IPS DF 4.7 (cell line): ENCODE results near the gene NOB1.
"Not testable (repeated sequence)": the region's sequence is repeated elsewhere in the genome, so short reads cannot be mapped to it uniquely, and the experiment has no call there.

Experiments used
- DNase-seq: peaks from one replicate; pipeline ENCODE4 v3.0.0-alpha.2; 2013; ENCODE audit warnings: low spot score; ENCODE audit errors: extremely low read depth

NOB1 gene

DNA sequence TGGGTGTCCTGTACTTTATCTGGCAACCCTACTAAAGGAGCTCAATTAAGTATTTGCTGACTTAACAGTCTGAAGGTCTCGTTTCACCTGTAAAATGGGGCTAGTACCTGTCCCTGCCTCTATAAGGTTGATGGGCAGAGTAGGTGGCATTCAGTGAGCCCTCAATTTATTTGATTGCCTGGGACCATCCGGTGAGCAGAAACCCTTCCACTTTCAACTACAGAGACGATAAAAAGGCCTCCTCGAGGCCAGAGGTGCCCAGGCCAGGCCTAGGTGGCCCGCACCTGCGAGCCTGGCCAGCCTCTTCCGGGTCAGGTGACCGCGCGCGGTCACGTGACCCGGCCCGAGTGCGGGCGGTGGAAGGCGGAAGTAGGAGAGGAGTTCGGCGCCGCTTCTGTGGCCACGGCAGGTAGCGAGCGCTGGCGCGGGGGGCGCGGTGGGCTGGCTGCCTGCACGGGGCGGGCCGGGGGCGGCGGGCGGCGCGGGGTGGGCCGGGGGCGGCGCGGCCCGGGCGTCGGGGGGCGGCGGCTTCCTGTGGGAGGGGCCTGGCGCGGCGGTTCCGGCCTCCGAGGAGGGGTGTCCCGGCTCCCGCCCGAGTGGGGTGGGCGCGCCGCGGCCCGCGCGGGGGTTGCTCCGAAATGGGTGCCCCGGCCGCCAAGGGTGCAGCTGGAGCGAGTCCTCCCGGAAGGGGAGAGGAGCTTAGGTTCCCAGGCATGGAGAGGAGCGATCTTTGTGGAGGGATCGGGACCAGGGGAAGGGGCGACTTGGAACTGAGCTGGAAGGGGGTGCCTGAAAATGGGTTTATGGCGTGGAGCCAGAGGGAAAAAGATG is 7.5 kb upstream of the NOB1 start, which contains the start of gene WWP2:
Gene WWP2, plus strand, starts transcription at position 350 of the 831 bp plus-strand sequence. CDS start 24,679 bp downstream, outside the sequence.
- DNase-seq = no peak

DNA sequence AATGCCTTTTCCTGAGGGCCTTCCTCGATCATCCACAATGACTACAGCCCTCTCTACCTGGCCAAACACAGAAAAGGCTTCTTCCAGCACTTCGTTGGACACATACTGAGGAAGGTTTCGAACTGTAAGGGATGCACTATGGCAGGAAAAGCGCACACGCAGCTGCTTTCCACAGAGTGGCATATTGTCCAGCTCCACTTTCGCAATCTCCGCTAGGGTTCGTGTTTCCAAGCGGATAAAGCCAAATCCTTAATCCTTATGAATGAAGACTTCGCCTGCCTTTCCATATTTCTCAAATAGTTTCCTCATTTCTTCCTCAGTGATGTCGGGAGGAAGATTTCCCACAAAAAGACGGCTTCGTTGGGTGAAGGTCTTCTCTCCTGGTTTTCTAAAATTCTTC is 2.6 kb upstream of the NOB1 start:
- DNase-seq = not testable (repeated sequence)

DNA sequence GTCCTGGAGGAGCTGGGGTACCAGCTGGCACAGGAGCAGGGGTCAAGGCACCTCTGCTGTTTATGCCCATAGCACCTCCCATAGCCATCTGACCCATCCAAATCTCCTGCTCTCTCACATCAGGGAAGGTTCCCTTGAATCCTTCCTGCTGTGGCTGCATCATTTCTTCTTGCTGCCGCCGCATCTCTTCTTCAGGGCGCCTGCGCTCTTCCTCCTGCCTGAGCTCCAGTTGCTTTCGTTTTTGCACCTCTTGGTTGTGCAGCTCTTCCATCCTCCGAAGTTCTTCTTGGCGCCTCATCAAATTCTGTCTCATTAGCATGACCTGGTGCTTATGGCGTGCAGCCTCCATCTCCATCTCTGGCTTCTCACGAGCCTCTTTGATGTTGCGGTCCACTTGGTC is 2.0 kb upstream of the NOB1 start:
- no peak for DNase-seq

DNA sequence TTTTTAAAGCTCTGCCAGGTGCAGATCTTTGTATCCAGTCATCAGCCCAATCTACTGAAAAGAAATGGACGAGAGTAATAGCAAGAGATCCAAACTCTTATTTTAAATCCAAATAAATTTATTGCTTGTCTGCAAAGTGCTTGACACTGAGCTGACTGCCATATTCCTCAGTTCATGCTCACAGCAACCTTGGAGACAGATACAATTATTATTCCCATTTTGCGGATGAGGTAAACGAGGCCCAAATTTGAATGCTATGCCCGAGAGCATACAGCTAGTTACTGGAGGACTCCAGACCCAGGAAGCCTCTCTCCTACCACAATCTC is 620 bp downstream of the NOB1 start:
- DNase-seq = no peak

DNA sequence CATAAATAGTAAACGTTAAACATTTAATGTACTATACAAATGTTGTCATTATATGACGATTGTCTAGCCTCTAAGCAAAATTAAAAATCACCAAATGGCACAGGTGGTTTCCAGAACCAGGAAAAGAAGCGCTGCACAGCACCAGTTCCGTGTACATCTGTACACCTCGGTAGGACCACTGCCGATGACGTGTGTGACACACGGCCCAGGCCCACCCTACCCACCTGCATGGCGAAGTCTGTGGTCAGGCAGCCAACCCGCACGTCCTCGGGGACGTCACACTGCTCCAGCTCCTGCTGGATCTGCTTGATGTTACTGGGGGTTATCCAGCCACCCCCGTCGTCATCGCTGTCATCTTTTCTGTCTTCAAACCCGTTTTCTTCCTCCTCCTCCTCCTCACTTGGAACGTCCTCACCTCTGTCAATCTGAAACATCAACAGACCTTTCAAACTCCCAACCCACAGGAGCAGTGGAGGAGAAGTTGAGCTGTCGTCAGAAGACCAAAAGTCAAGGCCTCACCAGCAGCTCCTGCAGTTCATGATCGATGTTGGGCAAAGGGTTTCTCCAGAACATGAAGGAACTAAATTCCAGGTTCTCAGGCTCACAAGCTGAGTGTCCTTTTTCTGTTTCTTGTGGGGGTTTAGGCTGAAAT is 5.9 kb downstream of the NOB1 start:
- DNase-seq = no peak

DNA sequence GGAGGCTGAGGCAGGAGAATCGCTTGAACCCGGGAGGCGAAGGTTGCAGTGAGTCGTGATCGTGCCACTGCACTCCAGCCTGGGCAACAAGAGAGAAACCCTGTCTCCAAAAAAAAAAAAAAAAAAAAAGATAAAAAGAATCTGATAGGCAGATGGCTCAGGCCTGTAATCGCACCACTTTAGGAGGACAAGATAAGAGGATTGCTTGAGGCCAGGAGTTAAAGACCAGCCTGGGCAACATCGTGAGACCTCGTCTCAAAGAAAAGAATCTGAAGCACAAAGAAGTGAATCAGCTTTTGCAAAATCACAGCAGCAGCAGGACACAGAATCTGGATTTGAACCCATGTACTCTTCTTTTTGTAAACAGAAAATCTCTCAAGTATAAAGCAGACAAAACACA is 7.6 kb downstream of the NOB1 start:
- no peak for DNase-seq

DNA sequence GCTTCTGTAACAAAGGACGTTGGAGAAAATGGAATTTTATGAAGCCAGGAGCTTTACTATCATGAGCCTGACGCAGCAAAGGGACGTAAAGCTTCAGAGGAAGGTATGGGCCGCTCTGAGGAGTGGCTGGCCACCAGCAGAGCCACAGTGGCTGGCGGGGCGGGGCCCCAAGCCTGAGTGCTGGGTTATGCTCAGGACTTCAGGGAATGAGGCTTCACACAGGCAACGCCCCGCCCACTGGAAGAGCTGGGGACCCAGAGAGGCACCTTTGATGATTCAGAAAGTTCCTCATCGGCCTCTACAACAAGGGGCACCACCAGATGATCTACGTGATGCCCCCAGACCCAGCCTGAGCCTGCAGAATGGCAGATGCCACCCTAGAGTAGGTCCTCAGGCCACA is 8.8 kb downstream of the NOB1 start:
- no peak for DNase-seq

DNA sequence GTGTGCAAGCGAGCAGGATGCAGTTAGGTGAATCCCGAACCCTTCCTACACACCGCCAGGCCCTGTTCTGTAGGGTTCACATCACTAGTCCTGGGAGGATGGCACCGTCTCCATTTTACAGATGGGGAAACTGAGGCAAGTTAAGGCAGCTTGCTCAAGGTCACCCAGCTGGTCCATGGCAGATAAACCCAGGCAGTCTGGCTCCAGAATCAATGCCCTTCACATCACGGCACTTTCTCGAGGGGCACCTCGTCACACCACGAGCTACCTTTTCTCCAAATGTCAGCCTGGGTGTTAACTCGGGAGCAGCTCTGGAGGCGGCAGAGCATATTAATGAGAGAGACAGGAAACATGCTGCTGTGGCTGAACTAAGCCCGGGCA is 9.5 kb downstream of the NOB1 start:
- no peak for DNase-seq

DNA sequence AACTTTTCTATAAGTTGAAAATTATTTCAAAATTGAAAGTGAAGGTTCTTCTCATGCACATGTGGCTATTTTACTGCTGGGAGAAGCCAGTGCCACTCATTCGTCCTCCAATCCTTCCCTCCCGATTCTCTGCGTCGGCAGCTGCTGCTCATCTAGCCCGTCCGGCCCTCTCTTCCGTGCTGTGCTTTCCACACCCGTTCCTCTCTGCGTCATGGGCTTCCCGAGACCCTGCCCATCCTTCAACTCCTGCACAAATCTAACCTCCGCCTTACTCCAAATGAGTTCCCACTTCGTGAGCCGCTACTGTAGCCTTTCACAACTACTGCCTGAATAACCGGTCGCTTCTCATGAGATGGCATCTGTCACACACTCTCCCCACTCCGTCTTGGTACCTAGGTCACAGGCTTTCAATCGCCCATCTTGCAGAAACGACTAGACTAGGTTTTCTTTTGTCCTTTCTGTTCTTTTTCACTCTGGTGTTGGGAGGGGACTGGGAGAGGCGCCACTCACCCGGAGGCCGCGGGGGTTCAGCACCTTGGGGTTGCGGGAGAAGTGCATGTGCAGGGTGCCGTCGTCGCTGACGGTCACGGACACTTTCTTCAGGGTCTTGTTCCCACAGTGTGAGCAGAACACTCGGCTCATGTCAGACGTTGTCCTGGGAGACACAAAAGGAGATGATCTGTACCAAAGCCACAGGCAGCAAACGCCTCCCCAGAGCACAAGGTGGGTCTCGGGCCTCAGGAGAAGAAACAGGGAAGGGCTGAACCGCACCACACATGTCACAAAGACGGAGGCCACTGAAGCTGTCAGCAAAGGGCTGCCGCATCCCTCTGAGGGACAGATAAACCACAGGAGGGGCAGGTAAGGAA is 10.1 kb downstream of the NOB1 start:
- no peak for DNase-seq

DNA sequence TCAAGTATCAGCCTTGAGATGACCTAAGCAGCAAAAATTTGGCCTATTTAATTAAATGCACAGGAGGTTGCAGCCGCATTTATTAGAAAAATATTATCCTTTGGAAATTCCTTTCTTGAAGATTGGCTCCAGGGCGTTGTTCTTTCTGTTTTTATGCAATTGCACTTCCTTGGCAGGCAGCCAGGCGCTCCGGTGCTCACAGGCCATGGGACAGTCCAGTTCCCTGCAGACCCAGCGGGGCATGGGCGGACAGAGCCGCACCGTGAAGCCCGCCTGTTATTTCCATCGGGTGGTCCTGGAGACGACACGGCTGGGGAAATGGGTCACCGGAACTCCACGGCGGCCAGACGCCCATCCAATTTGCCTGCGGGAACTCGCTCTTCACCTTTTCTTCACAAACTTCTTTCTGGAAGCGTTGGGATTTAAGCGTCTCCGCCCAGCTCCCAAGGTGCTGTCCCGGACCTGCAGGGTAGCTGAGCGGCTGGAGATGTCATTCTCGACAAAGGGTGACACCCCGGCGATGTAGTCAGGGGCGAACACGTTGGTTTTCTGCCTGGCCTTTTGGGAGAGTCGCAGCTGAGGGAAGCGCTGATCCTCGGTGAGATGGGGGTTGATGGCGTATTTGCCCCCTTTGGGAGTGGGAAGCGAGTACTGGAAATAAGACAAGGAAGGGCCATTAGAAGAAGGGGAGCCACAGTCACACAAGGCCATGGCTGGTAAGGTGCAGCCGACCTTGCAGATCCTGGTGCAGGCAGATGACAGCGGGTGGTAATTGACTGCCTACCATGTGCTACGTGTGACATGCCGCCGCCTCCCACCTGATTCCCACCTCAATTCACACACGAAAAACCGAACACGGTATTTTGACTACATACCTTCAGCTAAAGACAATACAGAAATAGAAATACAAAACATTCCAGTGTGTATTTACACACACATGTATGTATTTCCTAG is 12.5 kb downstream of the NOB1 start:
- DNase-seq = no peak

DNA sequence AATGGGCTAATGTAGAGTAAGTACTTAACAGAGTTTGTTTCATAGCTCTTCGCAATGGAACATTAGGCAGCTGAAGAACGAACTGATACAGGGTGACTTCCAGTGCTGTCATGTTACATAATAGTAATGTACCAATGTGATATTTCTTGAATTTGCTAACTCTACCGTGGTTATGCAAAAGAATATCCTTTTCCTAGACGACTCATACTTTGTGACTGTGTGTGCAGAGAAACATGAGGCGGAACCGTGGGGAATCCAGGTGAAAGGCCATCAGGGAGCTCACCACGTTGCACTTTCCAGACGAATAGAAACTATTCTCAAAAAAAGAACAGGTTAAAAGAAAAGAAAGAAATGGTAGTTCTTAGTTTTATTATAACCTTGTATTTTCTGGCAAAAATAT is 13.2 kb downstream of the NOB1 start:
- no peak for DNase-seq

DNA sequence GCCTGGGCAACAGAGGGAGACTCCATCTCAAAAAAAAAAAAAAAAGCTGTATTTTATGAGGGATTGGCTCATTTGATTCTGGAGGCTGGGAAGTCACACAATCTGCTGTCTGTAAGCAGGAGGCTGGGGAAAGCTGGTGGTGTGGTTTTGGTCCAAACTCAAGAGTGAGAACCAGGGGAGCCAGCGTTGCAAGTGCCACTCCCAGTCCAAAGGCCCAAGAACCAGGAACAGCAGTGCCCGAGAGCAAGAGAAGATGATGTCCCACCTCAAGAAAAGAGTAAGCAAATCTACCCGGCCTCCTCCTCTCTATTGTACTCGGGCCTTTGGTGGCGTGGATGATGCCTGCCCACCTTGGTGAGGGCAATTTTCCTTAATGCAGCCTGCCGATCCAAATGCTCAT is 22.6 kb downstream of the NOB1 start:
- no peak for DNase-seq

DNA sequence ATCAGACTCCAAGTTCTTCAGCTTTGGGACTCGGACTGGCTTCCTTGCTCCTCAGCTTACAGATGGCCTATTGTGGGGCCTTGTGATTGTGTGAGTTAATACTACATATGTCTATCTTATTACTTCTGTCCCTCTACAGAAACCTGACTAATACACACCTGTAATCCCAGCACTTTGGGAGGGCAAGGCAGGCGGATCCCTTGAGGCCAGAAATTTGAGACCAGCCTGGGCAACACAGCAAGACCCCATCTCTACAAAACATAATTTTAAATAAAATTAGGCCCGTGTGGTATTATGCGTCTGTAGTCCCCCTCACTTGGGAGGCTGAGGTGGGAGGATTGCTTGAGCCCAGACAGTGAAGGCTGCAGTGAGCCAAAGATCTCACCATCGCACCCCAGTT is 23.4 kb downstream of the NOB1 start:
- not testable (repeated sequence) for DNase-seq

DNA sequence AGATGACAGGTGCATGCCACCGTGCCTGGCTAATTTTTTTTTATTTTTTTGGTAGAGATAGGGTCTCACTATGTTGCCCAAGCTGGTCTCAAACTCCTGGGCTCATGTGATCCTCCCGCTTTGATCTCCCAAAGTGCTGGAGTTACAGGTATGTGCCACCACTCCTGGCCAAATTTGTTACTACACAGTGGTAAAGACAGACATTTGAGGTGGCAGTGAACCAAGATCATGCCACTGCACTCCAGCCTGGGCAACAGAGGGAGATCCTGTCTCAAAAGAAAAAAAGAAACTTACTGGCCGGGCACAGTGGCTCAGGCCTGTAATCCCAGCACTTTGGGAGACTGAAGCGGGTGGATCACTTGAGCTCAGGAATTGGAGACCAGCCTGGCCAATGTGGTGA is 25.7 kb downstream of the NOB1 start:
- not testable (repeated sequence) for DNase-seq

DNA sequence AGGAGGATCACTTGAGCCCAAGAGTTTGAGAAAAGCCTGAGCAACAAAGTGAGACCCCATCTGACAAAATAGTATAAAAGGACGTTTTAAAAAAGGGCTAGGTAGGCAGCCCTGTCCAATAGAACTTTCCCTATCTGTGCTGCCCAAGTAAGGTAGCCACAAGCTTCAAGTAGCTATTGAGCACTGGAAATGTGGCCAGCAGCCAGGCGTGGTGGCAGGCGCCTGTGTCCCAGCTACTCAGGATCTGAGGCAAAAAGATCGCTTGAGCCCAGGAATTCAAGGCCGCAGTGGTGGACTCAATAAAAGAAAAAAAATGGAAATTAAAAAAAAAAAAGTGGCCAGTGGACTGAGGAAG is 26.8 kb downstream of the NOB1 start:
- no peak for DNase-seq

DNA sequence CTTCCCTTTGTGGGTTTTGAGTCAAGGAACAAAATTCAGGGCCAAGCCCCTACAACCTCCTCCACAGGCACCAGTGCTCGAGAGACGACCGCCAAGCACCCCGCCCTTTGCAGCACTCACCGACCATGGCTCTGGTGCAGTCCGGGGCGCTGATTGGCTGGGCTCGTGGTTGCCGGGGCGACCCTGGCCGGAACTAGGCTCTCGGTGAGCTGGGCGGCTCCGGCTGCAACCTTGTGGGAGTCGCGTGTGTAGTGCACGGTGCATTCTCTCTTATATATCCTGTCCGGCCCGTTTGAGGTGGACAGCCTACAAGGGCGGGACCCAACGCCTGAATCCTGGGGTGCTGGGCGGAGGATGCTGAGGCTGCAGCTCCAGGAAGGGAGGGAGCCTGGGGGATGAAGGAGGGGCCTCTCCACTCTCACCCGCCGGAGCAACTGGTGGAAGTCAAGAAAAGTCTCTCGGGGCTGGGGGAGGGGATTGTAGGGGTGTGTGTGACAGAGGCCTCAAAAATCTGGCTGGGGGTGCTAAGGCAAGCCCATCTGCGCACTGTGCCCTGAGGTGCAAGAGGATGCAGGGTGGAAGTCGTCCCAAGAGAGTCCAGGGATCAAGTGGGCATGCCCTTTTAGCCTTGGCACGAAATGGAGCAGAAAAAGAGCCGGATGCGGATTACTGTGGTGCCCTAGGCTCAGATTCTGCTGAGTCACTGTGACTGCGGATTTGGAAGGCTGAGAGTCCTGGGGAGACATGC is 28.2 kb downstream of the NOB1 start, which contains the start of gene NQO1:
Gene NQO1, minus strand, starts transcription at position 248 of the 748 bp plus-strand sequence. Its CDS starts 121 bp downstream, at position 127.
- DNase-seq = peak; percentile 79

DNA sequence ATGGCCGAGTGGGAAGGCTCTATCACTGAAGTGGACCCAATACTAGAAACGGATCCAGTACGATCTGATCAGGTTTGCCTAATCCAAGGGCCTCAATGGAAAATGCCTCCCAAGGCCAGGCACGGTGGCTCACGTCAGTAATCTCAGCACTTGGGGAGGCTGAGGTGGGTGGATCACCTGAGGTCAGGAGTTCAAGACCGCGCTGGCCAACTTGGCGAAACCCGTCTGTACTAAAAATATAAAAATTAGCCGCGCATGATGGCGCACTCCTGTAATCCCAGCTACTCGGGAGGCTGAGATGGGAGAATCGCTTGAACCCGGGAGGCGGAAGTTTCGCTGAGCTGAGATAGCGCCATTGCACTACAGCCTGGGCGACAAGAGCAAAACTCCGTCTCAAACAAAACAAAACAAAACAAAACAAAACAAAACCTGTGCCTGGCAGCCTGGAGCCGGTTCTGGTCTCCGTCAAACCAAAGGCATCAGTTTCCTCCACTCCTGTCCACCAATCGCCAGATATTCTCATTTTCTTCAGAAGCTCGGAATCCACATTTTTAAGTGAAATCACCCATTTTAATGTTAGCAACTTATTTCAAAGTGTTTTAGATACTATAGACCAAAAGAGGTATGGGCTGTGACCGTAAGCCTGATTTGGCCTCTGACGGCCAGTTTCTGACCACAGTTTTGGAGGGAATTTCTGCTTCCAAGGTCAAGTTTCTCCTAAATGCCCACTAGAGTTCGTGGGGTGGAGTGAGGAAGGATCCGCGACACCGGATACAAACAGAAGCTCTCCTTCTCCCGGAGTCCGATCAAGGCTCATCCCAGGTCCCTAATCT is 29.0 kb downstream of the NOB1 start:
- DNase-seq = no peak

DNA sequence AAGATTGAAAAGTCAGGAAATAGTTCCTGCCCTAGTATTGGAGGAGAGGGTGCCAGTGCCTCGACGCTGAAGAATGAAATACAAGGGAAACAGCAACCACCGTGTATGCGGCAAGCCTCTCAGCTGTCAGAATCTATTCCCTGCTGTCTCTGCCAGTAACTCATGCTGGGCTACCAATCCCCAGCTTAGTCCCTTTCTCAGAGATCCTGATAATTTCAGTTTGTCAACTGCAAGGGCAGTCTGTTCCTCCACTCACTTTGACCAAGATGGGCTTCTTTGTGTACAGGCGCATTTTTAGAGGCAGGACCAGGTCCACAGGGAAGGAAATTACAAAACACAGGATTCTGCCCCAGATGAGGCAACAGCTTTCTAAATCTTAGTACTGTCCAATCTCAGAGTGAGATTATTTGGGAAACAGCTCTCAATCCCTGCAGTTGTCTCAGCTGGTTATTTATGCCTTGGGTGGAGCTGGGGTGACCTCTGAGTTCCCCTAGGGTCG is 29.7 kb downstream of the NOB1 start:
- DNase-seq = no peak

DNA sequence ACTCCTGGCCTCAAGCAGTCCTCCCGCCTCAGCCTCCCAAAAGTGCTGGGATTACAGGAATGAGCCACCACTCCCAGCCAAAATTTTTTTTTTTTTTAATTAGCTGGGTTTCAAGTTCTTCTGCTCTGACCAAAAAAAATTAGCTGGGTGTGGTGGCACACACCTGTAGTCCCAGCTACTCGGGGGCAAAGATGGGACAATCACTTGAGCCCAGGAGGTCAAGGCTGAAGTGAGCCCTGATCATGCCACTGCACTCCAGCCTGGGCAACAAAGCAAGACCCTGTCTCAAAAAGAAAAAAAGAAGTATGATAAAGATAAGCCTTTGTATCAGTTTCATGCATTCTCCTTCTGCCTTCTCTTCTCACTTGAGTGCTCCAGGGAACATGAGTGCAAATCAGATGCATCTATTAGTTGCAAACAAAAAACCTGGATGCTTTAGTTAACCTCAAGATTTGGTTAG is 30.3 kb downstream of the NOB1 start:
- DNase-seq = no peak
